Measurements from ENCODE around the gene HSPA2. TPM values are rescaled to one million over a fixed set of nuclear protein-coding genes. Genes with fewer than 3 reads are reported as not detected.
A peak's percentile ranks its signal among the peaks of the same experiment; 100 is the strongest.

HSPA2 gene
- total and polyA plus RNA-seq, 2 experiments from 2014 or later = 0.93 to 2.9 TPM

DNA sequence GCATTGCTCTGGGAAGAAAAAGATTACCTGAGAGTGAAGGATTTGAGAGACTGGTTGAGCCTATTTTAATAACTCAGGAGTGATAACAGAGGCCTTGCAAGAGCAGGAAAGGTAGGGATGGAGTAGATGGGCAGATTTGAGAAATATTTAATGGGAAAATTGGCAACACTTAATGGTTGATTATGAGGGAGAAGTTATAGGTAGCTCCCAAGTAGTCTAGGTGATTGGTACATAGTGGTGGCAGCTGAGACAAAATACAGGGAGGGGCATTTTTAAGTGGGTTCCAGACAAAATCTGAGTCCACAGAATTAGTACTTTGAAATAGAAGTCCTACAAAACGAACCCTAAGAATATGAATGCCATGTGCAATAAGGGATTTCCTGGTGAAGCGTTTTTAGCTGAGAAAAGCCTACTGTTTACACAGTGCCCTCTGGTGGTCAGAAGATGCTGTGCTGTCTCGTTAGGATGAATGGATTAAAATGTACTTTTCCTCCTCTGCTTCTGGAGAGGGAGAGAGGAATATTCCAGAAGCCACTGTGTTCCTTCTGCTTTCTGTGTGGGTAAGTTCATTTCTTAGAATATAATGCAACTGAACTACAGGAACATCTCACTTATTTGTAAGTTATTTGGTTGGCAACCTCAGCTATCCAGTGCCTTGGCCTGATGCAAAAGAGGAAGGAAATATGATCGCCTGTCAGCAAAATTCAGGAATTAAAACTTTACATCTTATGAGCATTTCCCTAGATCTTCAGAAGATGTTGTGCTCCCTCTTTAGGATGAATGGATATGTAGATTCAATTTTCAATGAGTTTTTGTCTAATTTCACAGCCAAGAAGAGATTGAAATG is 29.5 kb upstream of the HSPA2 start:
- H3K9me3 ChIP-seq (ENCODE audit: low read depth) = no peaks in the 10 kb centered on the region
- H3K4me2 ChIP-seq = peak overlapping the region; percentile 12
- WGBS (ENCODE audit: low lambda C conversion rate, missing lambda C conversion rate) = 28% methylated on average over 4 of the region's 4 CpGs
- H3K4me1 ChIP-seq (ENCODE audit: insufficient read depth) = peaks cover 33% of the 10 kb centered on the region
- no peak overlapping the region for H3K27ac ChIP-seq
- no peaks in the 10 kb centered on the region for H3K27me3 ChIP-seq
- H3K4me3 ChIP-seq = no peak overlapping the region
- H3K79me2 ChIP-seq = peaks cover 98% of the 10 kb centered on the region
- peaks cover 96% of the 10 kb centered on the region for H4K20me1 ChIP-seq (ENCODE audit: insufficient read depth, poor library complexity, severe bottlenecking)
- H2AFZ ChIP-seq = no peak overlapping the region
- H3K9me2 ChIP-seq (replicated peaks; ENCODE audit: insufficient read depth) = no peaks in the 10 kb centered on the region
- no peaks in the 10 kb centered on the region for H3K36me3 ChIP-seq (replicated peaks; ENCODE audit: insufficient read depth, low read depth)
- TF ChIP-seq, protein P1, sequence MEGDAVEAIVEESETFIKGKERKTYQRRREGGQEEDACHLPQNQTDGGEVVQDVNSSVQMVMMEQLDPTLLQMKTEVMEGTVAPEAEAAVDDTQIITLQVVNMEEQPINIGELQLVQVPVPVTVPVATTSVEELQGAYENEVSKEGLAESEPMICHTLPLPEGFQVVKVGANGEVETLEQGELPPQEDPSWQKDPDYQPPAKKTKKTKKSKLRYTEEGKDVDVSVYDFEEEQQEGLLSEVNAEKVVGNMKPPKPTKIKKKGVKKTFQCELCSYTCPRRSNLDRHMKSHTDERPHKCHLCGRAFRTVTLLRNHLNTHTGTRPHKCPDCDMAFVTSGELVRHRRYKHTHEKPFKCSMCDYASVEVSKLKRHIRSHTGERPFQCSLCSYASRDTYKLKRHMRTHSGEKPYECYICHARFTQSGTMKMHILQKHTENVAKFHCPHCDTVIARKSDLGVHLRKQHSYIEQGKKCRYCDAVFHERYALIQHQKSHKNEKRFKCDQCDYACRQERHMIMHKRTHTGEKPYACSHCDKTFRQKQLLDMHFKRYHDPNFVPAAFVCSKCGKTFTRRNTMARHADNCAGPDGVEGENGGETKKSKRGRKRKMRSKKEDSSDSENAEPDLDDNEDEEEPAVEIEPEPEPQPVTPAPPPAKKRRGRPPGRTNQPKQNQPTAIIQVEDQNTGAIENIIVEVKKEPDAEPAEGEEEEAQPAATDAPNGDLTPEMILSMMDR (IDR thresholded peaks at IDR 0.05; ENCODE audit: poor library complexity) = peak; percentile 88
- no peak for TF ChIP-seq EZH2 (IDR thresholded peaks at IDR 0.05; ENCODE audit: borderline replicate concordance)
- DNase-seq (ENCODE audit: low spot score) = peak; percentile 85

DNA sequence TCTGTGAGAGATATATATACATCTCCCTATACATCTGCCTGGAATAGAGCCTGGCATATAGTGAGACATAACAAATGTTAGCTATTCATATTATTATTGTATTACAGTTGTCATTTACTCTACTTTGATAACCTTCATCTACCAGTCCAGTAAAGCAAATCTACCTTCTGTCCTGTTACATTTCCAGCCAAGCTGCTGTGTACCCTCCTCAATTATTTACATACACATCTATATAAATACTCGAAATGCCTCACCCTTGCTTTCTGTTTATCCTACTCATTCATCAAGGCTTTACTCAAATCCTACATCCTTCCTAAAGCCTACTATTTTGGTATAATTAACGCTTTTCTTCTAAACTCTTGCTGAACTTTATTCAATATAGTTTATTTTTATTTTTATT is 27.3 kb upstream of the HSPA2 start:
- peaks cover 98% of the 10 kb centered on the region for H3K79me2 ChIP-seq
- 86% methylated on average over 2 of the region's 2 CpGs for WGBS (ENCODE audit: low lambda C conversion rate, missing lambda C conversion rate)
- peaks cover 95% of the 10 kb centered on the region for H4K20me1 ChIP-seq (ENCODE audit: insufficient read depth, poor library complexity, severe bottlenecking)

DNA sequence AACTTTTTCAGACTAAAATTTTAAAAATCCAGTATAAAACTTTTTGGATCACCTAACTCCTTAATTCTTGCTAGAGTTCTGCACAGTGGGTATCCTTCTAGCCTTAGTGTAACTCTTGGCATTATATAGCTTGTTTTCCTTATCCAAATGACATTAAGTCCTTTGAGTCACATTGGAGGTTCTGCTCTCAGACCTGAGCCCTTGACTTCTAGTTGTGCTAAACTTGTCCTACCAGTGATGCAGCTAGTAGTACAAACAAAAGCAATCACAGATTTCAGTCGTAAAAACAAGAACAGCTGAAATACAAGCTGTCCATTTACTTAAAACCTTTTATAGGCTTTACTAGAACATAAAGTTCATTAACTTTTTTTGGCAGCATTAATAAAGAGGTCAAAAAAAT is 25.5 kb upstream of the HSPA2 start:
- H3K27ac ChIP-seq = no peak overlapping the region
- 38% methylated on average over 1 of the region's 1 CpG for WGBS (ENCODE audit: low lambda C conversion rate, missing lambda C conversion rate)
- peaks cover 95% of the 10 kb centered on the region for H4K20me1 ChIP-seq (ENCODE audit: insufficient read depth, poor library complexity, severe bottlenecking)
- H3K4me1 ChIP-seq (ENCODE audit: insufficient read depth) = peaks cover 7% of the 10 kb centered on the region
- TF ChIP-seq EZH2phosphoT487 (IDR thresholded peaks at IDR 0.05; ENCODE audit: low read depth, severe bottlenecking, unreplicated experiment) = no peak
- TF ChIP-seq, protein P1 (IDR thresholded peaks at IDR 0.05; ENCODE audit: poor library complexity) = no peak
- no peak for TF ChIP-seq EZH2 (IDR thresholded peaks at IDR 0.05; ENCODE audit: borderline replicate concordance)
- DNase-seq (ENCODE audit: low spot score) = no peak
- no peaks in the 10 kb centered on the region for H3K9me2 ChIP-seq (replicated peaks; ENCODE audit: insufficient read depth)
- H3K27me3 ChIP-seq = no peaks in the 10 kb centered on the region
- H3K4me3 ChIP-seq = no peak overlapping the region
- H3K79me2 ChIP-seq = peaks cover 98% of the 10 kb centered on the region
- no peaks in the 10 kb centered on the region for H3K36me3 ChIP-seq (replicated peaks; ENCODE audit: insufficient read depth, low read depth)
- H3K4me2 ChIP-seq = no peak overlapping the region
- H3K9me3 ChIP-seq (ENCODE audit: low read depth) = no peaks in the 10 kb centered on the region
- H2AFZ ChIP-seq = no peak overlapping the region

More for the DNA sequence above, 27.3 kb upstream of the HSPA2 start:
- Histone ChIP-seq H3K27ac (no peak overlapping the region), H3K27me3 (no peaks in the 10 kb centered on the region), H3K4me2 (no peak overlapping the region), H3K9me3 (ENCODE audit: low read depth) (no peaks in the 10 kb centered on the region), H3K4me3 (no peak overlapping the region), H2AFZ (no peak overlapping the region), H3K9me2 (replicated peaks; ENCODE audit: insufficient read depth) (no peaks in the 10 kb centered on the region), H3K36me3 (replicated peaks; ENCODE audit: insufficient read depth, low read depth) (no peaks in the 10 kb centered on the region), H3K4me1 (ENCODE audit: insufficient read depth) (peaks cover 15% of the 10 kb centered on the region)
- TF ChIP-seq, protein P1 (IDR thresholded peaks at IDR 0.05; ENCODE audit: poor library complexity) = no peak
- TF ChIP-seq EZH2phosphoT487 (IDR thresholded peaks at IDR 0.05; ENCODE audit: low read depth, severe bottlenecking, unreplicated experiment) = no peak
- no peak for TF ChIP-seq EZH2 (IDR thresholded peaks at IDR 0.05; ENCODE audit: borderline replicate concordance)
- no peak for DNase-seq (ENCODE audit: low spot score)
